HEK293 (cell line): ENCODE measurements around the gene PSD4.
A peak's percentile ranks its signal among the peaks of the same experiment; 100 is the strongest.

Experiments
- EGR2 ChIP-seq: fragments of 450-650 bp; formaldehyde crosslinking; IDR thresholded peaks from 2 replicates; pipeline ENCODE4 v1.5.1; 2016; ENCODE audit warnings: low read depth, missing biosample characterization, missing genetic modification characterization
- FEZF1 ChIP-seq: fragments of 450-650 bp; formaldehyde crosslinking; IDR thresholded peaks from 2 replicates; pipeline ENCODE4 v1.5.1; 2016; ENCODE audit warnings: missing biosample characterization, missing genetic modification characterization
- GLIS1 ChIP-seq: fragments of 450-650 bp; formaldehyde crosslinking; IDR thresholded peaks from 2 replicates; pipeline ENCODE4 v1.5.1; 2016; ENCODE audit warnings: missing biosample characterization, missing genetic modification characterization
- GLIS2 ChIP-seq: fragments of 450-650 bp; formaldehyde crosslinking; IDR thresholded peaks from 2 replicates; pipeline ENCODE4 v1.5.1; 2016; ENCODE audit warnings: missing biosample characterization, missing genetic modification characterization
- IKZF3 ChIP-seq: fragments of 450-650 bp; IDR thresholded peaks from 2 replicates; pipeline ENCODE4 v1.5.0; 2018; ENCODE audit warnings: missing biosample characterization, mild to moderate bottlenecking, missing genetic modification characterization, moderate library complexity
- KLF16 ChIP-seq: fragments of 450-650 bp; formaldehyde crosslinking; IDR thresholded peaks from 2 replicates; pipeline ENCODE4 v1.5.1; 2017; ENCODE audit warnings: missing biosample characterization, missing genetic modification characterization
- KLF9 ChIP-seq: fragments of 450-650 bp; formaldehyde crosslinking; IDR thresholded peaks from 2 replicates; pipeline ENCODE4 v1.5.1; 2016; ENCODE audit warnings: missing biosample characterization, missing genetic modification characterization, low read depth
- OSR2 ChIP-seq: fragments of 450-650 bp; formaldehyde crosslinking; IDR thresholded peaks from 2 replicates; pipeline ENCODE4 v1.5.1; 2016; ENCODE audit warnings: missing biosample characterization, missing genetic modification characterization
- SP2 ChIP-seq: fragments of 450-650 bp; formaldehyde crosslinking; IDR thresholded peaks from 2 replicates; pipeline ENCODE4 v1.5.1; 2016; ENCODE audit warnings: missing biosample characterization, missing genetic modification characterization
- ZBTB17 ChIP-seq: fragments of 450-650 bp; formaldehyde crosslinking; IDR thresholded peaks from 2 replicates; pipeline ENCODE4 v1.5.1; 2016; ENCODE audit warnings: missing biosample characterization, missing genetic modification characterization
- ZBTB20 ChIP-seq: fragments of 450-650 bp; formaldehyde crosslinking; IDR thresholded peaks from 2 replicates; pipeline ENCODE4 v1.5.1; 2016; ENCODE audit warnings: missing biosample characterization, missing genetic modification characterization
- ZEB2 ChIP-seq: fragments of 450-650 bp; formaldehyde crosslinking; IDR thresholded peaks from 2 replicates; pipeline ENCODE4 v1.5.1; 2016; ENCODE audit warnings: missing biosample characterization, missing genetic modification characterization
- ZFP69B ChIP-seq: fragments of 450-650 bp; formaldehyde crosslinking; IDR thresholded peaks from 2 replicates; pipeline ENCODE4 v1.5.1; 2016; ENCODE audit warnings: missing biosample characterization, missing genetic modification characterization
- ZNF121 ChIP-seq: fragments of 450-650 bp; formaldehyde crosslinking; IDR thresholded peaks from 2 replicates; pipeline ENCODE4 v1.5.1; 2016; ENCODE audit warnings: missing biosample characterization, missing genetic modification characterization
- ZNF2 ChIP-seq: fragments of 450-650 bp; formaldehyde crosslinking; IDR thresholded peaks from 2 replicates; pipeline ENCODE4 v1.5.1; 2016; ENCODE audit warnings: missing biosample characterization, missing genetic modification characterization
- ZNF341 ChIP-seq: fragments of 450-650 bp; formaldehyde crosslinking; IDR thresholded peaks from 2 replicates; pipeline ENCODE4; 2016; ENCODE audit warnings: low read depth, missing biosample characterization, missing genetic modification characterization
- ZNF391 ChIP-seq: fragments of 450-650 bp; formaldehyde crosslinking; IDR thresholded peaks from 2 replicates; pipeline ENCODE4 v1.5.1; 2016; ENCODE audit warnings: low read depth, missing biosample characterization, missing genetic modification characterization, borderline replicate concordance
- ZNF394 ChIP-seq: fragments of 450-650 bp; formaldehyde crosslinking; IDR thresholded peaks from 2 replicates; pipeline ENCODE4 v1.5.1; 2016; ENCODE audit warnings: missing biosample characterization, missing genetic modification characterization, mild to moderate bottlenecking, moderate library complexity, borderline replicate concordance
- ZNF529 ChIP-seq: fragments of 450-650 bp; formaldehyde crosslinking; IDR thresholded peaks from 2 replicates; pipeline ENCODE4 v1.5.1; 2017; ENCODE audit warnings: missing genetic modification characterization, missing biosample characterization; ENCODE audit not compliant: insufficient replicate concordance
- ZNF600 ChIP-seq: fragments of 450-650 bp; formaldehyde crosslinking; IDR thresholded peaks from 2 replicates; pipeline ENCODE4 v1.5.1; 2016; ENCODE audit warnings: missing biosample characterization, missing genetic modification characterization
- ZNF610 ChIP-seq: fragments of 450-650 bp; formaldehyde crosslinking; IDR thresholded peaks from 2 replicates; pipeline ENCODE4 v1.5.1; 2016; ENCODE audit warnings: missing biosample characterization, missing genetic modification characterization, borderline replicate concordance
- ZNF629 ChIP-seq: fragments of 450-650 bp; formaldehyde crosslinking; IDR thresholded peaks from 2 replicates; pipeline ENCODE4 v1.5.1; 2017; ENCODE audit warnings: missing biosample characterization, missing genetic modification characterization
- ZNF660 ChIP-seq: fragments of 450-650 bp; IDR thresholded peaks from 2 replicates; pipeline ENCODE4 v1.5.1; 2018; ENCODE audit warnings: missing biosample characterization, mild to moderate bottlenecking, missing genetic modification characterization
- ZNF768 ChIP-seq: fragments of 450-650 bp; formaldehyde crosslinking; IDR thresholded peaks from 2 replicates; pipeline ENCODE4 v1.5.1; 2018; ENCODE audit warnings: missing biosample characterization, mild to moderate bottlenecking, missing genetic modification characterization
- ZSCAN16 ChIP-seq: fragments of 450-650 bp; formaldehyde crosslinking; IDR thresholded peaks from 2 replicates; pipeline ENCODE4 v1.5.1; 2016; ENCODE audit warnings: missing biosample characterization, missing genetic modification characterization
- ZXDB ChIP-seq: fragments of 450-650 bp; formaldehyde crosslinking; IDR thresholded peaks from 2 replicates; pipeline ENCODE4 v1.5.1; 2016; ENCODE audit warnings: missing biosample characterization, missing genetic modification characterization
- TF ChIP-seq, protein P1 (sequence below): sonication (generic); formaldehyde crosslinking; IDR thresholded peaks from 2 replicates; pipeline ENCODE4 v1.8.1; 2022; ENCODE audit warnings: mild to moderate bottlenecking, moderate library complexity, missing genetic modification reagents
- TF ChIP-seq, protein P2 (sequence below): fragments of 450-650 bp; formaldehyde crosslinking; IDR thresholded peaks from 2 replicates; pipeline ENCODE4 v1.5.1; 2016; ENCODE audit warnings: missing biosample characterization, missing genetic modification characterization
- TF ChIP-seq, protein P3 (sequence below): fragments of 450-650 bp; formaldehyde crosslinking; IDR thresholded peaks from 2 replicates; pipeline ENCODE4 v1.5.1; 2017; ENCODE audit warnings: missing biosample characterization, missing genetic modification characterization
- TF ChIP-seq, protein P4 (sequence below): fragments of 450-650 bp; formaldehyde crosslinking; conservative IDR thresholded peaks from 2 replicates; pipeline ENCODE4 v1.5.1; 2016; ENCODE audit warnings: low read depth, missing biosample characterization, missing genetic modification characterization
- TF ChIP-seq, protein P5 (sequence below): fragments of 450-650 bp; formaldehyde crosslinking; IDR thresholded peaks from 2 replicates; pipeline ENCODE4 v1.5.1; 2016; ENCODE audit warnings: missing biosample characterization, missing genetic modification characterization

PSD4 gene

DNA sequence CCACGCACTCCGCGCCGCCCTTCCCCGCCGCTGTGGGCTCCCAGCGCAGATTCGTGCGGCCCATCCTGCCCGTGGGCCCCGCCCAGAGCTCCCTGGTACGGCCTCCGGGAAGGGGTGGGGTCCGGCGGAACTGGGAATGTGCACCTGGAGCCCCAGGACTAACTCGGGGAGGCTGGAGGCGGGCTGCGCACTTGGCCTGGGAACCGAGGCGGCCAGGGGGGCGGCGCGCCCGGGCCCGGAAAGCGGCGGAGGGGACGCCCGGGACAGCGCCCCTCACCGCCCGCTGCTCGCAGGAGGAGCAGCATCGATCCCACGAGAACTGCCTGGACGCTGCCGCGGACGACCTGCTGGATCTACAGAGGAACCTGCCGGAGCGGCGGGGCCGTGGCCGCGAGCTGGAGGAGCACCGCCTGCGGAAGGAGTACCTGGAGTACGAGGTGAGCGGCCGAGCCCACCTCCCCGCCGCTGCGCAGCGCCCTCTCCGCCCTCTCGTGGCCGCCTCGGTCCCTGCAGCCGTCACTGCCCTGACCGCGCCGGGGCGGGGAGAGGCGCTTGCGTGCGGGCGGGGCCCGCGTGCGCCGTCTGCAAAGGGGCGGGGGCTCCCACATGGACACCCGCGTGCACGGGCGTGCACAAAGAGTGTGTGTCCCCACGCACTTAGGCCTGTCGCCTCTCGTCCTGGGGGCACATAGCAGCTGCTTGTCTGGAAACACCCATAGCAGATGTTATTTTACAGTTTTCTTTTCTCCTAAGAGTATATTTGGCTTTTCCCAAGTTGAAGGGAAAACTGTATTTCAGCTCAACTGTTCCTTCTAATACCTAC lies 25.2 kb downstream of the PSD4 start (continued):
- TF ChIP-seq GLIS1 (tag by site-specific recombination) (no peak), SP2 (peak; percentile 71), IKZF3 (tag by site-specific recombination) (peak; percentile 51; the same call in 1 of the 2 replicates), ZNF121 (tag by site-specific recombination) (no peak), ZNF600 (tag by site-specific recombination) (peak; percentile 27; the same call in 1 of the 2 replicates), ZNF629 (tag by site-specific recombination) (0 out of 2 replicates have a peak, but pooled peaks have one; percentile 13), ZBTB20 (tag by site-specific recombination) (peak; percentile 80; the same call in 1 of the 2 replicates), ZNF341 (tag by site-specific recombination) (peak; percentile 77), ZNF394 (tag by site-specific recombination) (peak; percentile 100), ZBTB17 (tag by site-specific recombination) (peak; percentile 71; the same call in 1 of the 2 replicates), ZNF391 (0 out of 2 replicates have a peak, but pooled peaks have one; percentile 7), ZEB2 (tag by site-specific recombination) (peak; percentile 90), ZSCAN16 (0 out of 2 replicates have a peak, but pooled peaks have one; percentile 24), ZNF529 (tag by site-specific recombination) (no peak), GLIS2 (tag by site-specific recombination) (peak; percentile 53; the same call in 1 of the 2 replicates), KLF9 (peak; percentile 39; the same call in 1 of the 2 replicates), ZNF2 (peak; percentile 99), ZFP69B (tag by site-specific recombination) (peak; percentile 41; the same call in 1 of the 2 replicates), FEZF1 (tag by site-specific recombination) (no peak), EGR2 (tag by site-specific recombination) (peak; percentile 55; the same call in 1 of the 2 replicates), OSR2 (tag by site-specific recombination) (no peak), ZNF660 (tag by site-specific recombination) (peak; percentile 67; the same call in 1 of the 2 replicates), KLF16 (tag by site-specific recombination) (peak; percentile 71; the same call in 1 of the 2 replicates), ZXDB (tag by site-specific recombination) (peak; percentile 53; the same call in 1 of the 2 replicates), ZNF610 (tag by site-specific recombination) (peak; percentile 96), ZNF768 (tag by site-specific recombination) (peak; percentile 16; the same call in 1 of the 2 replicates)
- TF ChIP-seq, protein P1, sequence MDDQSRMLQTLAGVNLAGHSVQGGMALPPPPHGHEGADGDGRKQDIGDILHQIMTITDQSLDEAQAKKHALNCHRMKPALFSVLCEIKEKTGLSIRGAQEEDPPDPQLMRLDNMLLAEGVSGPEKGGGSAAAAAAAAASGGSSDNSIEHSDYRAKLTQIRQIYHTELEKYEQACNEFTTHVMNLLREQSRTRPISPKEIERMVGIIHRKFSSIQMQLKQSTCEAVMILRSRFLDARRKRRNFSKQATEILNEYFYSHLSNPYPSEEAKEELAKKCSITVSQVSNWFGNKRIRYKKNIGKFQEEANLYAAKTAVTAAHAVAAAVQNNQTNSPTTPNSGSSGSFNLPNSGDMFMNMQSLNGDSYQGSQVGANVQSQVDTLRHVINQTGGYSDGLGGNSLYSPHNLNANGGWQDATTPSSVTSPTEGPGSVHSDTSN (CRISPR knock-in tag): peak; percentile 74; the same call in 1 of the 2 replicates
- TF ChIP-seq, protein P2, sequence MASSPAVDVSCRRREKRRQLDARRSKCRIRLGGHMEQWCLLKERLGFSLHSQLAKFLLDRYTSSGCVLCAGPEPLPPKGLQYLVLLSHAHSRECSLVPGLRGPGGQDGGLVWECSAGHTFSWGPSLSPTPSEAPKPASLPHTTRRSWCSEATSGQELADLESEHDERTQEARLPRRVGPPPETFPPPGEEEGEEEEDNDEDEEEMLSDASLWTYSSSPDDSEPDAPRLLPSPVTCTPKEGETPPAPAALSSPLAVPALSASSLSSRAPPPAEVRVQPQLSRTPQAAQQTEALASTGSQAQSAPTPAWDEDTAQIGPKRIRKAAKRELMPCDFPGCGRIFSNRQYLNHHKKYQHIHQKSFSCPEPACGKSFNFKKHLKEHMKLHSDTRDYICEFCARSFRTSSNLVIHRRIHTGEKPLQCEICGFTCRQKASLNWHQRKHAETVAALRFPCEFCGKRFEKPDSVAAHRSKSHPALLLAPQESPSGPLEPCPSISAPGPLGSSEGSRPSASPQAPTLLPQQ: 0 out of 2 replicates have a peak, but pooled peaks have one; percentile 53
- TF ChIP-seq, protein P3, sequence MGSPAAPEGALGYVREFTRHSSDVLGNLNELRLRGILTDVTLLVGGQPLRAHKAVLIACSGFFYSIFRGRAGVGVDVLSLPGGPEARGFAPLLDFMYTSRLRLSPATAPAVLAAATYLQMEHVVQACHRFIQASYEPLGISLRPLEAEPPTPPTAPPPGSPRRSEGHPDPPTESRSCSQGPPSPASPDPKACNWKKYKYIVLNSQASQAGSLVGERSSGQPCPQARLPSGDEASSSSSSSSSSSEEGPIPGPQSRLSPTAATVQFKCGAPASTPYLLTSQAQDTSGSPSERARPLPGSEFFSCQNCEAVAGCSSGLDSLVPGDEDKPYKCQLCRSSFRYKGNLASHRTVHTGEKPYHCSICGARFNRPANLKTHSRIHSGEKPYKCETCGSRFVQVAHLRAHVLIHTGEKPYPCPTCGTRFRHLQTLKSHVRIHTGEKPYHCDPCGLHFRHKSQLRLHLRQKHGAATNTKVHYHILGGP (tag by site-specific recombination): no peak
- TF ChIP-seq, protein P4, sequence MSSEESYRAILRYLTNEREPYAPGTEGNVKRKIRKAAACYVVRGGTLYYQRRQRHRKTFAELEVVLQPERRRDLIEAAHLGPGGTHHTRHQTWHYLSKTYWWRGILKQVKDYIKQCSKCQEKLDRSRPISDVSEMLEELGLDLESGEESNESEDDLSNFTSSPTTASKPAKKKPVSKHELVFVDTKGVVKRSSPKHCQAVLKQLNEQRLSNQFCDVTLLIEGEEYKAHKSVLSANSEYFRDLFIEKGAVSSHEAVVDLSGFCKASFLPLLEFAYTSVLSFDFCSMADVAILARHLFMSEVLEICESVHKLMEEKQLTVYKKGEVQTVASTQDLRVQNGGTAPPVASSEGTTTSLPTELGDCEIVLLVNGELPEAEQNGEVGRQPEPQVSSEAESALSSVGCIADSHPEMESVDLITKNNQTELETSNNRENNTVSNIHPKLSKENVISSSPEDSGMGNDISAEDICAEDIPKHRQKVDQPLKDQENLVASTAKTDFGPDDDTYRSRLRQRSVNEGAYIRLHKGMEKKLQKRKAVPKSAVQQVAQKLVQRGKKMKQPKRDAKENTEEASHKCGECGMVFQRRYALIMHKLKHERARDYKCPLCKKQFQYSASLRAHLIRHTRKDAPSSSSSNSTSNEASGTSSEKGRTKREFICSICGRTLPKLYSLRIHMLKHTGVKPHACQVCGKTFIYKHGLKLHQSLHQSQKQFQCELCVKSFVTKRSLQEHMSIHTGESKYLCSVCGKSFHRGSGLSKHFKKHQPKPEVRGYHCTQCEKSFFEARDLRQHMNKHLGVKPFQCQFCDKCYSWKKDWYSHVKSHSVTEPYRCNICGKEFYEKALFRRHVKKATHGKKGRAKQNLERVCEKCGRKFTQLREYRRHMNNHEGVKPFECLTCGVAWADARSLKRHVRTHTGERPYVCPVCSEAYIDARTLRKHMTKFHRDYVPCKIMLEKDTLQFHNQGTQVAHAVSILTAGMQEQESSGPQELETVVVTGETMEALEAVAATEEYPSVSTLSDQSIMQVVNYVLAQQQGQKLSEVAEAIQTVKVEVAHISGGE: peak; percentile 52; the same call in 1 of the 2 replicates
- TF ChIP-seq, protein P5, sequence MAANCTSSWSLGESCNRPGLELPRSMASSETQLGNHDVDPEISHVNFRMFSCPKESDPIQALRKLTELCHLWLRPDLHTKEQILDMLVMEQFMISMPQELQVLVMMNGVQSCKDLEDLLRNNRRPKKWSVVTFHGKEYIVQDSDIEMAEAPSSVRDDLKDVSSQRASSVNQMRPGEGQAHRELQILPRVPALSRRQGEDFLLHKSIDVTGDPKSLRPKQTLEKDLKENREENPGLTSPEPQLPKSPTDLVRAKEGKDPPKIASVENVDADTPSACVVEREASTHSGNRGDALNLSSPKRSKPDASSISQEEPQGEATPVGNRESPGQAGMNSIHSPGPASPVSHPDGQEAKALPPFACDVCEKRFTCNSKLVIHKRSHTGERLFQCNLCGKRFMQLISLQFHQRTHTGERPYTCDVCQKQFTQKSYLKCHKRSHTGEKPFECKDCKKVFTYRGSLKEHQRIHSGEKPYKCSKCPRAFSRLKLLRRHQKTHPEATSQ (tag by site-specific recombination): peak; percentile 70; the same call in 1 of the 2 replicates
